Small intestine (tissue), 7 donors: ENCODE measurements around the gene CD320. TPM values are rescaled to one million over a fixed set of nuclear protein-coding genes. Genes with fewer than 3 reads are reported as not detected.
A peak's percentile ranks its signal among the peaks of the same experiment; 100 is the strongest.
"Not testable (repeated sequence)": the region's sequence is repeated elsewhere in the genome, so short reads cannot be mapped to it uniquely, and the experiment has no call there.

Source experiments
- DNase-seq, 2 donors: peaks; one replicate each; pipeline versions ENCODE4 v3.0.0 to v3.0.0-alpha.2; 2013
- FAIRE-seq: peaks from 2 replicates; lab custom pipeline; 2012; peaks lifted over from hg19 to GRCh38; lab: Jason Lieb, UNC
- H3K27ac ChIP-seq, 3 donors: one replicate each; pipeline ENCODE4 v1.5.1; 2013; ENCODE audit warnings: low read length in 2 of 3, mild to moderate bottlenecking in 2 of 3, control low read depth in 1 of 3, inconsistent platforms in 1 of 3, low read depth in 1 of 3, moderate library complexity in 1 of 3
- H3K27me3 ChIP-seq, 3 donors: one replicate each; pipeline ENCODE4 v1.6.1; 2013; ENCODE audit warnings: low read length in 3 of 3, inconsistent platforms in 1 of 3; ENCODE audit not compliant: control insufficient read depth in 3 of 3, insufficient read depth in 3 of 3
- H3K36me3 ChIP-seq, 3 donors: one replicate each; pipeline ENCODE4 v1.6.1; 2013; ENCODE audit warnings: low read length in 3 of 3, inconsistent platforms in 1 of 3, low read depth in 1 of 3, mild to moderate bottlenecking in 1 of 3, moderate library complexity in 1 of 3; ENCODE audit not compliant: control insufficient read depth in 3 of 3, insufficient read depth in 2 of 3
- H3K4me1 ChIP-seq, 3 donors: one replicate each; pipeline ENCODE4 v1.6.1; 2013; ENCODE audit warnings: low read length in 2 of 3, inconsistent platforms in 1 of 3, low read depth in 1 of 3, mild to moderate bottlenecking in 1 of 3, moderate library complexity in 1 of 3; ENCODE audit not compliant: control insufficient read depth in 3 of 3, insufficient read depth in 2 of 3
- H3K4me3 ChIP-seq, 3 donors: one replicate each; pipeline ENCODE4 v1.5.1; 2013; ENCODE audit warnings: low read length in 3 of 3, control low read depth in 1 of 3, inconsistent platforms in 1 of 3, low read depth in 1 of 3, mild to moderate bottlenecking in 1 of 3, moderate library complexity in 1 of 3
- H3K9me3 ChIP-seq, 2 donors: one replicate each; pipeline ENCODE4 v1.6.1; 2013; ENCODE audit warnings: low read depth in 1 of 2, low read length in 1 of 2; ENCODE audit not compliant: control insufficient read depth in 2 of 2, insufficient read depth in 1 of 2
- whole genome bisulfite sequencing, 3 donors: extraction: QIAGEN DNeasy Blood & Tissue Kit; methylation state at CpG; one replicate each; pipeline ENCODE4 v1.1.7; 2013; 5-methylcytosine and 5-hydroxymethylcytosine counted together
- polyA plus RNA-seq, 4 donors: library from polyadenylated mRNA; stranded (reverse) in 3 of 4; unstranded in 1 of 4; fragments of 200-250 nt in 3 of 4; fragments of 120-200 nt in 1 of 4; gene quantifications; one replicate each; pipeline versions ENCODE4 v1.2.1 to v1.2.3, GENCODE V29; 2013
- donor health status: healthy with polysubstance abuse.
- donor health status: control.
- donor health status: control.
- donor health status: Bipolar disorder and iron deficiency.
- donor health status: healthy.

CD320 gene
- polyA plus RNA-seq, 4 donors: 9.8 to 64.7 (median 17.1) TPM

GRCh38 chr19:8307400-8307964 is 676 bp downstream of the CD320 start:
- H3K36me3 ChIP-seq: peaks cover 0 to 65% (median 0%) of the 10 kb centered on the region in 3 donors
- peaks cover 3 to 20% (median 4%) of the 10 kb centered on the region in 3 donors for H3K4me1 ChIP-seq
- no peak for FAIRE-seq
- H3K27me3 ChIP-seq: no peaks in the 10 kb centered on the region
- 9 to 19% (median 18%) methylated on average over 22 to 24 of the region's 24 CpGs for WGBS, 3 donors
- no peaks in the 10 kb centered on the region for H3K9me3 ChIP-seq
- H3K4me3 ChIP-seq: peak overlapping the region; percentile 47 to 51 (median 47)
- peak overlapping the region in 1 of 3 donors; percentile 73 for H3K27ac ChIP-seq
- DNase-seq: no peak

- FAIRE-seq: no peak
- Histone ChIP-seq H3K4me1 (peaks cover 3 to 20% (median 4%) of the 10 kb centered on the region in 3 donors), H3K27ac (no peak overlapping the region), H3K36me3 (peaks cover 0 to 64% (median 0%) of the 10 kb centered on the region in 3 donors), H3K9me3 (no peaks in the 10 kb centered on the region), H3K27me3 (no peaks in the 10 kb centered on the region), H3K4me3 (no peak overlapping the region)
- DNase-seq: peak; percentile 27 to 30
- 27 to 54% (median 42%) methylated on average over 17 of the region's 17 CpGs for WGBS, 3 donors
Observed at GRCh38 chr19:8306235-8307054, 1.7 kb downstream of the CD320 start.

- 66 to 82% (median 76%) methylated on average over 3 to 4 of the region's 4 CpGs for WGBS, 3 donors
- Histone ChIP-seq H3K4me1 (peaks cover 3 to 20% (median 4%) of the 10 kb centered on the region in 3 donors), H3K36me3 (peaks cover 0 to 58% (median 0%) of the 10 kb centered on the region in 3 donors), H3K27me3 (no peaks in the 10 kb centered on the region), H3K4me3 (no peak overlapping the region), H3K27ac (no peak overlapping the region), H3K9me3 (no peaks in the 10 kb centered on the region)
- FAIRE-seq (no peak), DNase-seq (no peak)
Observed at GRCh38 chr19:8305798-8306197, 2.4 kb downstream of the CD320 start.

GRCh38 chr19:8304841-8305621 is 3.1 kb downstream of the CD320 start:
- no peak overlapping the region for H3K27ac ChIP-seq
- no peak overlapping the region for H3K4me3 ChIP-seq
- 82 to 89% (median 85%) methylated on average over 33 of the region's 33 CpGs for WGBS, 3 donors
- H3K9me3 ChIP-seq: no peaks in the 10 kb centered on the region
- peaks cover 0 to 51% (median 0%) of the 10 kb centered on the region in 3 donors for H3K36me3 ChIP-seq
- DNase-seq (no peak), FAIRE-seq (no peak)
- H3K27me3 ChIP-seq: no peaks in the 10 kb centered on the region
- peaks cover 3 to 20% (median 4%) of the 10 kb centered on the region in 3 donors for H3K4me1 ChIP-seq

GRCh38 chr19:8302734-8303133 is 5.4 kb downstream of the CD320 start:
- peaks cover 0 to 14% (median 3%) of the 10 kb centered on the region in 3 donors for H3K4me1 ChIP-seq
- DNase-seq: no peak
- no peaks in the 10 kb centered on the region for H3K9me3 ChIP-seq
- 65 to 85% (median 81%) methylated on average over 7 of the region's 7 CpGs for WGBS, 3 donors
- no peaks in the 10 kb centered on the region for H3K27me3 ChIP-seq
- peaks cover 0 to 39% (median 0%) of the 10 kb centered on the region in 3 donors for H3K36me3 ChIP-seq
- no peak overlapping the region for H3K4me3 ChIP-seq
- FAIRE-seq: no peak
- H3K27ac ChIP-seq: no peak overlapping the region

- Histone ChIP-seq H3K4me1 (peaks cover 0 to 10% (median 3%) of the 10 kb centered on the region in 3 donors), H3K4me3 (no peak overlapping the region), H3K27ac (no peak overlapping the region), H3K27me3 (no peaks in the 10 kb centered on the region), H3K9me3 (no peaks in the 10 kb centered on the region), H3K36me3 (peaks cover 0 to 39% (median 0%) of the 10 kb centered on the region in 3 donors)
- WGBS, 3 donors: 59 to 75% (median 61%) methylated on average over 11 of the region's 11 CpGs
- DNase-seq (no peak), FAIRE-seq (no peak)
Observed at GRCh38 chr19:8302357-8302691, 5.8 kb downstream of the CD320 start.

- not testable (repeated sequence) for H3K9me3 ChIP-seq, H3K4me1 ChIP-seq, FAIRE-seq, H3K27ac ChIP-seq, H3K27me3 ChIP-seq, DNase-seq, H3K36me3 ChIP-seq, H3K4me3 ChIP-seq
- no CpG with 5 or more reads among the region's 9 CpGs for WGBS, 3 donors
Observed at GRCh38 chr19:8291337-8291736, 16.8 kb downstream of the CD320 start.

- WGBS, 3 donors: no CpG with 5 or more reads among the region's 9 CpGs
- H3K27me3 ChIP-seq, H3K4me1 ChIP-seq, H3K9me3 ChIP-seq, H3K4me3 ChIP-seq, H3K27ac ChIP-seq, H3K36me3 ChIP-seq, FAIRE-seq, DNase-seq: not testable (repeated sequence)
Observed at GRCh38 chr19:8276508-8276907, 31.6 kb downstream of the CD320 start.
